Activated CD4-positive, alpha-beta T cell treated with anti-CD3 and anti-CD28 coated beads, Interleukin-2, amount 50 U/mL, for 48 hours (primary cell): ENCODE data around the gene ASTN1.

Experiments used
- DNase-seq, 2 experiments: peaks; one replicate each; pipeline ENCODE4 v3.0.0-alpha.2; 2020

ASTN1 gene

GRCh38 chr1:176866011-176866714 is 298.3 kb downstream of the ASTN1 start:
- no peak for DNase-seq

- DNase-seq, result no peak
These were observed 300.3 kb downstream of the ASTN1 start for GRCh38 chr1:176864211-176864610.

- DNase-seq, result no peak
These were observed 300.9 kb downstream of the ASTN1 start for GRCh38 chr1:176863613-176864012.

- no peak for DNase-seq
These were observed 306.0 kb downstream of the ASTN1 start for GRCh38 chr1:176858433-176858916.

DNA sequence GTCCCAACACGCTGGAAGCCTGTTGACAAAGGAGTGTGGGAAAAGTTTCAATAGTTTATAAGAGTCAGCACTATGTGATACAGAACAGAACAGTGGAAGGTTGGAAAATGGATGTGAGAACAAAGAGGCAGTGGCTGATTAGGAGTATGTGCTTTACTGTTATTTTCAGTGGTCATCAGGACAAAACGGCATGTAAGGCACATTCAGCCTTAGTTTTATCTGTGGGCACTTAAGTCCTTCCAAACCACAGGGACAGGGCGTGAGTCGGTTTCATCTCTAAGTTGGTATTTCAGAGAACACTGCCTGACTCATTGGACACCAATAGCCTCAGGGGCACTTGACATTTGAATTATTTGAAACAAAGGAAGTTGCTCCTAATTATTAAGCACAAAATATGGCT is 306.9 kb downstream of the ASTN1 start:
- no peak for DNase-seq

- DNase-seq, result no peak
These were observed 309.5 kb downstream of the ASTN1 start for GRCh38 chr1:176854758-176855745.

- DNase-seq, result no peak
These were observed 310.4 kb downstream of the ASTN1 start for GRCh38 chr1:176854121-176854520.

GRCh38 chr1:176853503-176853902 is 311.0 kb downstream of the ASTN1 start:
- DNase-seq, result no peak

DNA sequence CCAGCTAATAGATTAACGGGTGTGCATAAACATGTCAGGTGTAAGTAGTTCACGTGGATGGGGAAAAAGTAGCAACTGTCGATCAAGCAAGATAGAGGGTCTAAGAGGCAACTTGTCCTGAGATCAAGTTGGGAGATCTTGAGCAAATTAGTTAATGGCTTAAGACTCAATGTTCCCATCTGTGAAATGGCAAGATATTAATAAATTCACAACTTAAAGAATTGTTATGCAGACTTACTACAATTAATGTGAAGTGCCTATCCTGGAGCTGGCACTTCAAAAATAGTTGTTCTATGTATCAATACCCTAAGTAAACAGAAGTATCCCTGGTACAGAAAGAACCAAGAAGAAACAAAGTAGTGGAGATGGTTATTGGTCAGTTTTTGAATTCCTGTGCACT is 312.4 kb downstream of the ASTN1 start:
- DNase-seq, result no peak

GRCh38 chr1:176850871-176851270 is 313.6 kb downstream of the ASTN1 start:
- no peak for DNase-seq

GRCh38 chr1:176849281-176849680 is 315.2 kb downstream of the ASTN1 start:
- no peak for DNase-seq

- DNase-seq, result no peak
These were observed 317.5 kb downstream of the ASTN1 start for GRCh38 chr1:176847052-176847451.

GRCh38 chr1:176843352-176844297 is 320.9 kb downstream of the ASTN1 start:
- DNase-seq, result no peak

DNA sequence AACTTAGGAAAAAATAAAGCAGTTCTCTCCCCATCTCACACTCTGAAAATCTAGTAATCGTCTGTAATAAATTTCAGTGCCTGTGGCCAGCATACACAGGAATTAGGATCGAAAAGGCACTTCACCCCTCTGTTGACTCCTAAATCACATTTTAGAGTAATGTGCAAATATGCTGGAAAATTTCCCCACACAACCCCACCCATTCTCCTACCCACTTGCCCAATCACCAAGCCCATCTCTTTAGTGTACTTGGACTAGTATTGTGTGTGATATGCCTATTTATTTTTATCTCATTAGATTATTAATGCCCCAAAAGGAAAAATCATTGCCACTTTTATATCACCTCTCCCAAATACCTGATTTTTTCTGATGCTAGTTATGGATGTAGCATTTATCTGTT is 323.3 kb downstream of the ASTN1 start:
- no peak for DNase-seq

- DNase-seq, result no peak
These were observed 325.3 kb downstream of the ASTN1 start for GRCh38 chr1:176839216-176839615.

DNA sequence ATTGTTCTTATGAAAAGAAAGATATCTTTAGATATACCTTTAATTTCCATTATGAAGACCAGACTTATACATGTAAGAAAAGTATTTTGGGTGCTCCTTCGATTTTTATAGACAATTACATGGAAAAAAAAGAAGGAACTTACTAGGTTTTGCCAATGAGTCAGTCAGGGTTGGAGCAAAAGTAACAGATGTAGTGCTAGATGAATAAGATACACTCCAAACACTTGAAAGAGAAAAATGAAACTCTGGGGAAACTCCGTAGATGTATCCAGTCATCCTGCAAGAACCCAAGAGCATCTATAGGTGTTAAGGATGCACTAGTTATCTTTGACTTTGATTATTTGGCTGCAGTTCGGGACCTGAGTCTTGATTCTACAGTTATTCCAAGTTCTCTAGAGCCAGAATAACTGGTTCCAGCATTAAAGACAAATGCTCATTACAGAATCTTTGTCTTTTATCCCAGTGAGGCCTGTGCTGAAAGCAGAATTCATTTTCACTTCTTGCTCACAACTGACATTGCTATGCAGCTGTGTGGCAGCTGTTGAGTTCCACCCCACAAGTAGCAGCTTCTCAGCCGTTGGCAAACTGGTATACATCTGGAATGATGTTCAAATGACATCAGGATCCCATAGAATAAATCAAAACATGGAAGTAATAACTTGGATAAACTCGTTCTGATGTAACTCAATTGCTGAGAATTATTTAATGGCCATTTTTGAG is 326.1 kb downstream of the ASTN1 start:
- no peak for DNase-seq

GRCh38 chr1:176837708-176838107 is 326.8 kb downstream of the ASTN1 start:
- DNase-seq, result no peak

DNA sequence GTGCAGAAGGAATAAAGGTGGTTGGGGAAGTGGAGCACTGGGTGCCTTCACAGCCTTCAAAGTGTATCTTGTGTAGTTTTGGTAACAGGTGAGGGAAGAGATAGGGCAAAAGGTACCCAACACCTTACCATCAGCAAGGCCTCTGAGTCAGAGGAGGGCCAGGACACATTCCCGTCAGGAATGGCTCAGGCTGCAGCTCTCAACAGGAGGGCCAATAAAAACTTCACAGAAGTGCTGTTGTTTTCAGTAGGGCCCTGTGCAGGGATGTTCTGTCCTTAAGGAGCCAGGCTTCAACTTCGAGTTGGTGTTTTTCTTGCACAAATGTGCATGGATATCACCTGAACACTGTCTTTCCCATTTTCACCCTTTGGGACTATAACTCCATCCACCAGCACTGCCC is 333.4 kb downstream of the ASTN1 start:
- DNase-seq, result no peak

DNA sequence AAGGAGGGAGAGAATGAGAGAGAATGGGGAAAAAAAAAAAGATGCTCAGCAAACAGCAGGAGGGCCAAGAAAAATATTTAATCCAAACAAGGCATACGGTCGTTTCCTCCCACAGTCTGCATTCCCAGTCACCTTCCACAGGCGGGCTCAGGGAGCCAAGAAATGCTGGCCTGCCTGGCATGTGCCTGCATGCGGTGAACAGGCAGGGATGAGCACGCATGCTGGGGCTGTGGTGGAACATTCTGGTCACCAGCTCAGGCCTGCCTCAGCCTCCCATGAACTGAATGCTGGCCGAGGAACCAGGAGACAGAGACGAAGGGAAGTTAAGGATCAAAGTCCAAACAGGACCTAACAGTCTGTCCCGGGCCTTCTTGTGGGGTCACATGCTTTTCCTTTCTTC is 335.3 kb downstream of the ASTN1 start:
- no peak for DNase-seq

GRCh38 chr1:176826265-176826664 is 338.2 kb downstream of the ASTN1 start:
- DNase-seq, result no peak

- DNase-seq, result no peak
These were observed 344.0 kb downstream of the ASTN1 start for GRCh38 chr1:176820391-176821031.

GRCh38 chr1:176816232-176816631 is 348.3 kb downstream of the ASTN1 start:
- DNase-seq, result no peak
